C4-2B (cell line): Measurements from ENCODE around the gene CELSR3.

Source experiments
- H3K27ac ChIP-seq: fragments of 450-650 bp; 2 replicates; pipeline ENCODE4 v1.5.1; 2017
- ZFX ChIP-seq: fragments of 450-650 bp; IDR thresholded peaks from 2 replicates; pipeline ENCODE4 v1.6.1; 2017
- TF ChIP-seq, protein P1 (sequence below): fragments of 450-650 bp; conservative IDR thresholded peaks from 2 replicates; pipeline ENCODE4 v1.5.1; 2017; ENCODE audit warnings: mild to moderate bottlenecking

Gene CELSR3

DNA sequence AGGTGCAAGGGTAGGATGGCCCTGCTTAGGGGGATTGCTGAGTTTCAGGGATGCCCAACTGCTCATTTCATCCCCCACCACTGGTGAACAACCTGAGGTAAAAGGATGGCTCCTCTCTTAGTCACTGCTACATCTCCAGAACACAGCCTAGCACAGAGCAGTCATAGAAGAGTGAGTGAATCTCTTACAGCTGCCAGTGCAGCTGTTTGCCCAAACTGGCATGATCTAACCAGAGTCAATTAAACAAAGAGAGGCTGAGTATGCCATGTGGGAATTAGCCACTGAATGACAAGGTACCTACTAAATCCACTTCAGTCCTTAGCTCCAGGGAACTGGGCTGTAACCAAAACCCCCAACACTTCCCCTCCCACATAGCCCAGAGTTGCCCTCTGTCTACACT is 29.9 kb upstream of the CELSR3 start:
- no peak overlapping the region for H3K27ac ChIP-seq

DNA sequence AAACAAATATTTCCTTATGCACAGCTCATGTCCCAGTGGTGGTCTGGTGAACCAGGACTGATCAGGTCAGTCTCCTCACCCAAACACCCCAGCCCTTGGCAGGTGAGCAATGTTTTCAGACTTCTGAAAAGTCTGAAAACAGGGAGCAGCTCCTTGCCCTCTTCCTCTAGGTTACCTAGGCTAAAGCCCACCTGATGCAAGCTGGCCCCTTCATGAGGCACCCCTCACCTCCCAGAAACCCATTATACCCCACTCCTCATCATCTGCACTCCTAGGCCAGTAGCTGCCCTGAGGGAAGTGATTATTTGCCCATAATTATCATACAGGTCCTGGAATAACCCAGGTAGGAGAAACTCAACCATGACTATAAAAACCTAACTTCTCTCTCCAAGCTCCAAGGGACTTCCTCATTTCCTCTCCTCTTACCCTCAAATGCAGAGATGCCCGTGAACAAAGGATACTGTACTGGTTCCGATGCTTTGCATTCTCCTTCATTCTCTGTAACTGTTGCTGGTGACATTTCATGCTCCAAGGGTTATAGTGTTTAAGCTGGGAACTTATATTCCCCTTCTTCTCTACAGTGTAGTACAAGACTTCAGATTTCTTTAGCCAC is 28.3 kb upstream of the CELSR3 start:
- TF ChIP-seq, protein P1, sequence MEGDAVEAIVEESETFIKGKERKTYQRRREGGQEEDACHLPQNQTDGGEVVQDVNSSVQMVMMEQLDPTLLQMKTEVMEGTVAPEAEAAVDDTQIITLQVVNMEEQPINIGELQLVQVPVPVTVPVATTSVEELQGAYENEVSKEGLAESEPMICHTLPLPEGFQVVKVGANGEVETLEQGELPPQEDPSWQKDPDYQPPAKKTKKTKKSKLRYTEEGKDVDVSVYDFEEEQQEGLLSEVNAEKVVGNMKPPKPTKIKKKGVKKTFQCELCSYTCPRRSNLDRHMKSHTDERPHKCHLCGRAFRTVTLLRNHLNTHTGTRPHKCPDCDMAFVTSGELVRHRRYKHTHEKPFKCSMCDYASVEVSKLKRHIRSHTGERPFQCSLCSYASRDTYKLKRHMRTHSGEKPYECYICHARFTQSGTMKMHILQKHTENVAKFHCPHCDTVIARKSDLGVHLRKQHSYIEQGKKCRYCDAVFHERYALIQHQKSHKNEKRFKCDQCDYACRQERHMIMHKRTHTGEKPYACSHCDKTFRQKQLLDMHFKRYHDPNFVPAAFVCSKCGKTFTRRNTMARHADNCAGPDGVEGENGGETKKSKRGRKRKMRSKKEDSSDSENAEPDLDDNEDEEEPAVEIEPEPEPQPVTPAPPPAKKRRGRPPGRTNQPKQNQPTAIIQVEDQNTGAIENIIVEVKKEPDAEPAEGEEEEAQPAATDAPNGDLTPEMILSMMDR = no peak
- TF ChIP-seq ZFX = no peak
- no peak overlapping the region for H3K27ac ChIP-seq

More for the DNA sequence above, 29.9 kb upstream of the CELSR3 start:
- TF ChIP-seq, protein P1 = no peak
- no peak for TF ChIP-seq ZFX

DNA sequence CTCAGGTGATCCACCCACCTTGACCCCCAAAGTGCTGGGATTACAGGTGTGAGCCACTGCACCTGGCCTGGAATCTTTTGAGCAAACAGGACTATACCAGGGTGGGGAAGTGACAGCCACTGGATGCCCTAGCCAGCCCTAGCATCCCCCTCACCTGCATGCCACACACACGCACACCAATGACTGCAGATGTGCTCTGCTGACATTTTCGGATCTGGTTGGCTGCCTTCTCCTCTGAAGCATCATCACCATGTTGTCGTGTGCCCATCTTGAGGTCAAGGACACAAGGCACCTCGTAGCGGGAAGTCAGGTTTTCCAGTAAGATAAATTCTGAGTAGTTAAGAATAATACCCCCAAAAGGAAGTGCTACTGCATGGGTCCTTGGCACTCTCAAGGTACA is 26.7 kb upstream of the CELSR3 start:
- no peak overlapping the region for H3K27ac ChIP-seq
- TF ChIP-seq ZFX = no peak
- TF ChIP-seq, protein P1 = no peak

DNA sequence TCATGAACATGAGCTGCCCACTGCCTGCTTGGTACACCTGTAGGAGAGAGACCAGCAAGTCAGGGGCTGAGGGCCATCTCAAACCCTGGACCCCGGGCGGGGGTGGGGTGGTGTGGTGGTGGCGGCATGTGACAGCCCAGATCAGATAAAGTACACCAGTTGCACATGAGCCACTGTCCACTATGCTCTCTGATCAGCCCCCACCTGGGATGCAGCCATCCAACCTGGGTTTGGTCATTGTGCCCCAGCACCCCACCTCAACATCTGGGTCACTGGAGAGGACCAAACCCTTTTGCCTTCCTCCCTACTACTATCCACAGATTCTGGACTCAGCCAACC is 26.0 kb upstream of the CELSR3 start:
- no peak overlapping the region for H3K27ac ChIP-seq
- TF ChIP-seq ZFX = no peak
- TF ChIP-seq, protein P1 = no peak

DNA sequence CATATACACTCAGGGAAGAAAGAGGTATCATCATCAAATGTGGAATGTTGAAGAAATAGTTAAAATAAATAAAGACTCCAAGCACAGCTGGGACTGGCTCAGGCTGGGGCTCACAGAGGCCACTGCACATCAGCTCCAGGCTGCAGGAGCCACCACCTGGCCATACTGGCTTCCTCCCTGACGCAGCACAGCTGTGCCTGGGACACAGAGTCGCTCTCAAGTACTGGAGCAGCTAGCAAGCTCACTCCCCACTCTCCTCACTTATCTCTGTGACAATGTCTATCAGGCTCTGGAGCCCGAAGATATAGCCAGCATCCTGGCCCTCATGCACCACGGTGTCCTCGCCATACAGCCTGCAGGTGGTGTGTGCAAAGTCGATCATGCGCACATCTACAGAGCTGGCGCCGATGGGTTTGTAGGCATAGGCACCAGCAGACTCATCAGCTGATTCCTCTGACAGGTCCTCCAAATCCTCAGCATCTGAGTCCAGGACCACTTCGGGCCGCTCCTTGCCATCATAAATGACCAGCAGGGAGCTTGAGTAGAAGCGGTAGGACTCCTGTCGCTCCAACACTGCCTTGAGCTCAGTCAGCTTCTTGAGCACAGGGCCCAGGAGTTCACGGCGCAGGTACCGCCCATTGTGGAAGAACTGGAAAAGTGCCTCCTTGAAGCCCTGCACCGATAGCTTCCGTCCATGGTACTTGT is 25.5 kb upstream of the CELSR3 start:
- TF ChIP-seq, protein P1 = no peak
- no peak for TF ChIP-seq ZFX
- H3K27ac ChIP-seq = no peak overlapping the region

DNA sequence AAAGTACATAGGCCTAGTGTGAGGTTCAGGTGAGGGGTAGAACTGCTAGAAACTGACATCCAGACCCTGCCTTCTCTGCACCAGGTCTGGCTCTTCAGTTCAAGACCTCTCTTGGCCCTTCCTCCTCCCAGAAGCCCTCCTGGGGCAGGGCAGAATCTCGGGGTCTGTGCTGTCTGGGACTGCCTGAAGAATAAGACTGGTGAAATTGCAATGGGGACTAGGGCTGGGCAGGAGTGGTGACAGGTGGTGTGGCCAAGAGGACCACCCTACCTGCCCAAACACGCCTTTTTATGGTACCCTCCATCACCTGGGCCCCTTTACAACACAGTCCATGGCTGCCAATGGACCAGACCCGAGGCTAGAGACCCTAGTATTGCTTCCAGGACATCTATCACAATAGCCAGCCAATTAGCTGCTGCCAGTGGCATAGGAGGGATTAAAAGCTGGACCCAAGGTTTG is 24.6 kb upstream of the CELSR3 start:
- no peak for TF ChIP-seq ZFX
- TF ChIP-seq, protein P1 = no peak

DNA sequence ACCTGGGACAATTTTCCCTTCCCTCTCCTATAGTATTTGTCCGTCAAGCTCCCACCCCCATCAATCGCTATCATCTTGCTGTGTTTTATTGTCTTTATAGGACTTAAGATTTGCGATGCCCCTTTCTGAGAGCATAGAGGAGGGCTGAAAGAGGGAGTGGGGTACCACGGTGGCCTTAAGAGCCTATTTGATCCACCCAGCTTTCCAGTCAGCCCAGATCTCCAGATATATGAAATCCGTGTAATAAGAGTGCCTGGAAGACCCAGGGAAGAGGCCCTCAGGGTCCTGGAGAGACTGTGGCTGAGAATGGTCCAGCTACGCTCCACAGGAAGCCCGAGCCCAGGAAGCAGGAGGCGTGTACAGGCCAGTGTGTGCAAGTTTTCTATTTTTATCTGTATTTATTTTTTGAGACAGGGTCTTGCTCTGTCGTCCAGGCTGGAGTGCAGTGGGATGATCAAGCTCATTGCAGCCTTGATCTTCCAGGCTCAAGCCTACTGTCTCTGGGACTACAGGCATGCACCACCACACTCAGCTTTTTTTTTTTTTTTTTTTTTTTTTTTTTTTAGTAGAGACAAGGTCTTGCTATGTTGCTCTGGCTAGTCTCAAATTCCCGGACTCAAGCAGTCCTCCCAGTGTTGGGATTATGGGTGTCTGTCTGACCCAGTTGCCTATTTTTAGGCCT is 24.0 kb upstream of the CELSR3 start:
- TF ChIP-seq ZFX = no peak
- TF ChIP-seq, protein P1 = no peak
- H3K27ac ChIP-seq = no peak overlapping the region

More for the DNA sequence above, 24.6 kb upstream of the CELSR3 start:
- H3K27ac ChIP-seq = no peak overlapping the region
